OCI-LY7 (cell line): ENCODE results near the gene LRIG2.

Experiments used
- EZH2phosphoT487 ChIP-seq: fragments of 200-600 bp; sonication (generic); IDR thresholded peaks from 2 replicates; pipeline ENCODE4 v1.6.1; 2018; ENCODE audit warnings: low read depth, borderline replicate concordance, mild to moderate bottlenecking, mixed run types, antibody characterized with exemption, low read length, moderate library complexity, mixed read lengths
- TF ChIP-seq, protein P1 (sequence below): fragments of 200-600 bp; sonication (generic); conservative IDR thresholded peaks from 2 replicates; pipeline ENCODE4 v1.5.1; 2014; ENCODE audit warnings: mild to moderate bottlenecking, antibody characterized with exemption, low read length, moderate library complexity, mixed read lengths

- TF ChIP-seq, protein P1, sequence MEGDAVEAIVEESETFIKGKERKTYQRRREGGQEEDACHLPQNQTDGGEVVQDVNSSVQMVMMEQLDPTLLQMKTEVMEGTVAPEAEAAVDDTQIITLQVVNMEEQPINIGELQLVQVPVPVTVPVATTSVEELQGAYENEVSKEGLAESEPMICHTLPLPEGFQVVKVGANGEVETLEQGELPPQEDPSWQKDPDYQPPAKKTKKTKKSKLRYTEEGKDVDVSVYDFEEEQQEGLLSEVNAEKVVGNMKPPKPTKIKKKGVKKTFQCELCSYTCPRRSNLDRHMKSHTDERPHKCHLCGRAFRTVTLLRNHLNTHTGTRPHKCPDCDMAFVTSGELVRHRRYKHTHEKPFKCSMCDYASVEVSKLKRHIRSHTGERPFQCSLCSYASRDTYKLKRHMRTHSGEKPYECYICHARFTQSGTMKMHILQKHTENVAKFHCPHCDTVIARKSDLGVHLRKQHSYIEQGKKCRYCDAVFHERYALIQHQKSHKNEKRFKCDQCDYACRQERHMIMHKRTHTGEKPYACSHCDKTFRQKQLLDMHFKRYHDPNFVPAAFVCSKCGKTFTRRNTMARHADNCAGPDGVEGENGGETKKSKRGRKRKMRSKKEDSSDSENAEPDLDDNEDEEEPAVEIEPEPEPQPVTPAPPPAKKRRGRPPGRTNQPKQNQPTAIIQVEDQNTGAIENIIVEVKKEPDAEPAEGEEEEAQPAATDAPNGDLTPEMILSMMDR, result no peak
- no peak for TF ChIP-seq EZH2phosphoT487
Observed at GRCh38 chr1:113072141-113072756, 749 bp upstream of the LRIG2 start.
